ENCODE results near the gene SMTNL2.
"Not testable (repeated sequence)": the region's sequence is repeated elsewhere in the genome, so short reads cannot be mapped to it uniquely, and the experiment has no call there.

SMTNL2 gene

GRCh38 chr17:4585638-4585994 is 1.3 kb downstream of the SMTNL2 start:
- DNase-seq (ENCODE audit: low read depth in 2 of 2): no peak

- no peak for DNase-seq (ENCODE audit: low read depth in 2 of 2)
Measured at GRCh38 chr17:4586043-4586442, 1.7 kb downstream of the SMTNL2 start.

GRCh38 chr17:4587195-4587594 is 2.9 kb downstream of the SMTNL2 start:
- no peak for DNase-seq (ENCODE audit: low read depth in 2 of 2)

- DNase-seq (ENCODE audit: low read depth in 2 of 2): no peak
Measured at GRCh38 chr17:4587803-4588202, 3.5 kb downstream of the SMTNL2 start.

- no peak for DNase-seq (ENCODE audit: low read depth in 2 of 2)
Measured at GRCh38 chr17:4588391-4588790, 4.1 kb downstream of the SMTNL2 start.

GRCh38 chr17:4588898-4589625 is 4.7 kb downstream of the SMTNL2 start:
- no peak for DNase-seq (ENCODE audit: low read depth in 2 of 2)

GRCh38 chr17:4590042-4590441 is 5.7 kb downstream of the SMTNL2 start:
- DNase-seq (ENCODE audit: low read depth in 2 of 2): not testable (repeated sequence)

GRCh38 chr17:4590981-4591453 is 6.7 kb downstream of the SMTNL2 start:
- no peak for DNase-seq (ENCODE audit: low read depth in 2 of 2)

GRCh38 chr17:4591529-4591928 is 7.2 kb downstream of the SMTNL2 start:
- DNase-seq (ENCODE audit: low read depth in 2 of 2): no peak

GRCh38 chr17:4592240-4593005 is 8.1 kb downstream of the SMTNL2 start:
- no peak for DNase-seq (ENCODE audit: low read depth in 2 of 2)

GRCh38 chr17:4593021-4593421 is 8.7 kb downstream of the SMTNL2 start:
- DNase-seq (ENCODE audit: low read depth in 2 of 2): no peak

- DNase-seq (ENCODE audit: low read depth in 2 of 2): no peak
Measured at GRCh38 chr17:4594406-4594805, 10.1 kb downstream of the SMTNL2 start.

GRCh38 chr17:4594931-4595684 is 10.8 kb downstream of the SMTNL2 start:
- DNase-seq (ENCODE audit: low read depth in 2 of 2): peak; percentile 25 to 26

- DNase-seq (ENCODE audit: low read depth in 2 of 2): not testable (repeated sequence)
Measured at GRCh38 chr17:4595685-4596342, 11.5 kb downstream of the SMTNL2 start.

- no peak for DNase-seq (ENCODE audit: low read depth in 2 of 2)
Measured at GRCh38 chr17:4596636-4597380, 12.5 kb downstream of the SMTNL2 start.

GRCh38 chr17:4597975-4598374 is 13.6 kb downstream of the SMTNL2 start:
- no peak for DNase-seq (ENCODE audit: low read depth in 2 of 2)

- no peak for DNase-seq (ENCODE audit: low read depth in 2 of 2)
Measured at GRCh38 chr17:4598776-4599504, 14.6 kb downstream of the SMTNL2 start.

- no peak for DNase-seq (ENCODE audit: low read depth in 2 of 2)
Measured at GRCh38 chr17:4599505-4600281, 15.4 kb downstream of the SMTNL2 start.

GRCh38 chr17:4600563-4600962 is 16.2 kb downstream of the SMTNL2 start:
- DNase-seq (ENCODE audit: low read depth in 2 of 2): no peak

- no peak for DNase-seq (ENCODE audit: low read depth in 2 of 2)
Measured at GRCh38 chr17:4601326-4601725, 17.0 kb downstream of the SMTNL2 start.

All from stimulated activated CD4-positive, alpha-beta T cell treated with anti-CD3 and anti-CD28 coated beads, Interleukin-15, amount 100 ng/mL, for 48 hours (primary cell).